H1 (cell line): ENCODE results near the gene COL4A4. TPM values are rescaled to one million over a fixed set of nuclear protein-coding genes. Genes with fewer than 3 reads are reported as not detected.

Experiments
- CHD7 ChIP-seq: fragments of 300-600 bp; sonication (generic); IDR thresholded peaks from 2 replicates; pipeline ENCODE4 v1.7.1; 2012; ENCODE audit warnings: low read length, moderate library complexity, mild to moderate bottlenecking, inconsistent platforms; ENCODE audit not compliant: insufficient replicate concordance
- CTBP2 ChIP-seq: IDR thresholded peaks from 2 replicates; pipeline ENCODE4 v1.7.0; 2011; ENCODE audit warnings: borderline replicate concordance, mild to moderate bottlenecking, moderate library complexity, mixed read lengths, low read length; ENCODE audit not compliant: insufficient read depth, insufficient read length
- GTF2F1 ChIP-seq: IDR thresholded peaks from 2 replicates; pipeline ENCODE4 v1.6.1; 2012; ENCODE audit warnings: low read depth, low read length, improper control_type of control experiment, borderline replicate concordance
- NANOG ChIP-seq: IDR thresholded peaks from 2 replicates; pipeline ENCODE4 v1.6.1; 2011; ENCODE audit warnings: low read length, low read depth, mild to moderate bottlenecking, inconsistent platforms; ENCODE audit not compliant: insufficient read depth, poor library complexity, severe bottlenecking
- POLR2A ChIP-seq, 2 experiments: IDR thresholded peaks; 1 replicate in 1 of 2; 2 replicates in 1 of 2; pipeline ENCODE4 v1.6.1; 2011; ENCODE audit warnings: low read depth in 2 of 2, low read length in 2 of 2, mild to moderate bottlenecking in 2 of 2; ENCODE audit errors: control extremely low read depth in 1 of 2
- RBBP5 ChIP-seq: IDR thresholded peaks from 2 replicates; pipeline ENCODE4 v1.7.1; 2012; ENCODE audit warnings: low read depth, mild to moderate bottlenecking, inconsistent platforms, low read length, moderate library complexity, borderline replicate concordance
- SIRT6 ChIP-seq: IDR thresholded peaks from one replicate; pipeline ENCODE4 v1.7.1; 2012; ENCODE audit warnings: low read length, inconsistent platforms
- SIX5 ChIP-seq: IDR thresholded peaks from 2 replicates; pipeline ENCODE4 v1.6.1; 2011; ENCODE audit warnings: mild to moderate bottlenecking, low read depth, low read length
- SRF ChIP-seq: IDR thresholded peaks from 2 replicates; pipeline ENCODE4 v1.6.1; 2011; ENCODE audit warnings: mild to moderate bottlenecking, low read depth, low read length, moderate library complexity
- TAF7 ChIP-seq: optimal IDR thresholded peaks from 2 replicates; pipeline ENCODE3; 2011; ENCODE audit warnings: low read depth, mild to moderate bottlenecking, inconsistent platforms, low read length, moderate library complexity, borderline replicate concordance
- polyA plus RNA-seq, 7 experiments: library from polyadenylated mRNA; depleted of rRNA in 3 of 7; stranded (reverse) in 5 of 7; unstranded in 2 of 7; fragments of >200 nt in 5 of 7; fragments of 200-250 nt in 2 of 7; gene quantifications; 1 replicate in 5 of 7; 2 replicates in 1 of 7; 4 replicates in 1 of 7; pipeline versions ENCODE4 v1.2.1 to v1.2.3, GENCODE V29; 2011 to 2013; ENCODE audit warnings: missing spikeins in 2 of 7, mixed read lengths in 2 of 7
- total RNA-seq: library from RNA; stranded (reverse); fragmentation: NEBNext Ultra II Directional; extraction: Animal tissue kit (Norgen Biotek cat#: 25700); gene quantifications from 2 replicates; pipeline ENCODE4 v1.2.1, GENCODE V29; 2021

Gene COL4A4
- total and polyA plus RNA-seq, 2 of the 8 experiments (the other 6 are each of a cell fraction or from before 2014, with no cell fraction given), result 0.33 to 1.7 TPM

- TF ChIP-seq CHD7 (no peak), CTBP2 (no peak), SIX5 (no peak), SRF (no peak), NANOG (no peak), RBBP5 (no peak), GTF2F1 (no peak), POLR2A (IDR thresholded peaks at IDR 0.05; ENCODE audit: control extremely low read depth in 1 of 2, low read depth in 2 of 2, low read length in 2 of 2) (no peak), TAF7 (no peak), SIRT6 (no peak)
Observed at GRCh38 chr2:226959418-226959817, 204.6 kb downstream of the COL4A4 start (continued).
